SK-N-SH (cell line): ENCODE data around the gene ATF6. TPM values are rescaled to one million over a fixed set of nuclear protein-coding genes. Genes with fewer than 3 reads are reported as not detected.

ENCODE experiments used
- CTCF ChIA-PET: fragments of 300-600, 350-600 bp; formaldehyde crosslinking; extraction: SDS; loops from one replicate; lab custom pipeline; 2021; lab: Yijun Ruan, JAX
- POLR2A ChIA-PET: fragments of 350-600 bp; sonication (Branson Sonifier 250); formaldehyde crosslinking; extraction: SDS; loops from one replicate; lab custom pipeline; 2020; ENCODE audit warnings: antibody characterized with exemption, inconsistent platforms; lab: Yijun Ruan, JAX
- DNase-seq: peaks from one replicate; pipeline ENCODE4 v3.0.0; 2012
- H2AFZ ChIP-seq: fragments of 200-600 bp; sonication (generic); 2 replicates; pipeline ENCODE4 v1.8.1; 2016; ENCODE audit warnings: antibody characterized with exemption, mild to moderate bottlenecking, low read depth
- H3F3A ChIP-seq: fragments of 200-600 bp; sonication (generic); replicated peaks from 2 replicates; pipeline ENCODE3; 2016; ENCODE audit warnings: antibody characterized with exemption, mild to moderate bottlenecking; ENCODE audit not compliant: insufficient read depth
- H3K27ac ChIP-seq, 2 experiments: fragments of 200-500 bp in 1 of 2; fragments of 200-600 bp in 1 of 2; sonication (Bioruptor generic) in 1 of 2; sonication (generic), shearing (Covaris generic) in 1 of 2; 2 replicates each; pipeline versions ENCODE4 v1.5.1 to v1.6.1; 2014 to 2016; ENCODE audit warnings: low read depth in 2 of 2, inconsistent platforms in 1 of 2, low read length in 1 of 2, mild to moderate bottlenecking in 1 of 2, mixed read lengths in 1 of 2
- H3K27me3 ChIP-seq: fragments of 200-600 bp; sonication (generic), shearing (Covaris generic); 2 replicates; pipeline ENCODE4 v1.6.1; 2016; ENCODE audit warnings: mixed run types; ENCODE audit not compliant: insufficient read depth
- H3K36me3 ChIP-seq, 2 experiments: fragments of 200-500 bp in 1 of 2; fragments of 200-600 bp in 1 of 2; sonication (Bioruptor generic) in 1 of 2; sonication (generic) in 1 of 2; replicated peaks in 1 of 2; 2 replicates each; pipeline versions ENCODE3 to v1.5.1; 2014 to 2016; ENCODE audit warnings: low read length in 1 of 2, mild to moderate bottlenecking in 1 of 2; ENCODE audit not compliant: insufficient read depth in 2 of 2, control insufficient read depth in 1 of 2
- H3K4me1 ChIP-seq, 2 experiments: fragments of 200-500 bp in 1 of 2; fragments of 200-600 bp in 1 of 2; sonication (Bioruptor generic) in 1 of 2; sonication (generic), shearing (Covaris generic) in 1 of 2; 2 replicates each; pipeline versions ENCODE4 v1.5.1 to v1.6.1; 2014 to 2016; ENCODE audit warnings: low read depth in 1 of 2, low read length in 1 of 2, mixed run types in 1 of 2; ENCODE audit not compliant: insufficient read depth in 2 of 2, control insufficient read depth in 1 of 2
- H3K4me2 ChIP-seq: fragments of 200-600 bp; sonication (generic), shearing (Covaris generic); 2 replicates; pipeline ENCODE4 v1.6.1; 2017; ENCODE audit warnings: mixed run types
- H3K4me3 ChIP-seq, 2 experiments: fragments of 200-500 bp in 1 of 2; fragments of 200-600 bp in 1 of 2; sonication (Bioruptor generic) in 1 of 2; sonication (generic), shearing (Covaris generic) in 1 of 2; 2 replicates each; pipeline versions ENCODE4 v1.5.1 to v1.8.1; 2014 to 2016; ENCODE audit warnings: low read depth in 2 of 2, inconsistent platforms in 1 of 2, low read length in 1 of 2, mild to moderate bottlenecking in 1 of 2, mixed read lengths in 1 of 2, moderate library complexity in 1 of 2
- H3K79me2 ChIP-seq: fragments of 200-600 bp; sonication (generic); 2 replicates; pipeline ENCODE4 v1.8.1; 2017; ENCODE audit warnings: mild to moderate bottlenecking; ENCODE audit not compliant: insufficient read depth
- H3K9ac ChIP-seq: fragments of 200-600 bp; sonication (generic); 2 replicates; pipeline ENCODE4 v1.6.1; 2017; ENCODE audit warnings: mixed run types
- H3K9me2 ChIP-seq: fragments of 200-600 bp; sonication (generic); 2 replicates; pipeline ENCODE4 v1.6.1; 2017; ENCODE audit warnings: mixed run types
- H3K9me3 ChIP-seq: fragments of 200-600 bp; sonication (generic); 2 replicates; pipeline ENCODE4 v1.6.1; 2017; ENCODE audit warnings: mixed run types, mild to moderate bottlenecking, moderate library complexity
- H4K20me1 ChIP-seq: fragments of 200-600 bp; sonication (generic); 2 replicates; pipeline ENCODE4 v1.6.1; 2017; ENCODE audit warnings: mild to moderate bottlenecking, mixed run types; ENCODE audit not compliant: insufficient read depth
- CTCF ChIP-seq: fragments of 200-600 bp; sonication (generic); IDR thresholded peaks from 2 replicates; pipeline ENCODE4 v1.6.1; 2017; ENCODE audit warnings: antibody characterized with exemption, mild to moderate bottlenecking, moderate library complexity
- ELF1 ChIP-seq: IDR thresholded peaks from 2 replicates; pipeline ENCODE4 v1.4.0; 2012
- EP300 ChIP-seq, 2 experiments: IDR thresholded peaks; 2 replicates each; pipeline versions ENCODE4 v1.4.0 to v1.6.1; 2012; ENCODE audit warnings: borderline replicate concordance in 1 of 2, low read depth in 1 of 2, low read length in 1 of 2
- EZH2phosphoT487 ChIP-seq: fragments of 200-600 bp; sonication (generic); IDR thresholded peaks from 2 replicates; pipeline ENCODE4 v1.6.1; 2017; ENCODE audit warnings: low read depth, mixed run types, mild to moderate bottlenecking, antibody characterized with exemption, moderate library complexity, borderline replicate concordance
- FOSL2 ChIP-seq: IDR thresholded peaks from 2 replicates; pipeline ENCODE4 v1.4.0; 2012; ENCODE audit warnings: low read depth, mild to moderate bottlenecking, moderate library complexity, borderline replicate concordance
- FOXM1 ChIP-seq: IDR thresholded peaks from 2 replicates; pipeline ENCODE4 v1.4.0; 2012; ENCODE audit warnings: low read depth, mild to moderate bottlenecking
- JUND ChIP-seq: IDR thresholded peaks from 2 replicates; pipeline ENCODE4 v1.4.0; 2012
- MAX ChIP-seq: IDR thresholded peaks from 2 replicates; pipeline ENCODE4 v1.4.0; 2012; ENCODE audit warnings: low read depth
- MEF2A ChIP-seq: IDR thresholded peaks from 2 replicates; pipeline ENCODE4 v1.4.0; 2012; ENCODE audit warnings: low read depth, borderline replicate concordance
- NFIC ChIP-seq: IDR thresholded peaks from 2 replicates; pipeline ENCODE4 v1.4.0; 2012; ENCODE audit warnings: borderline replicate concordance
- POLR2AphosphoS5 ChIP-seq: IDR thresholded peaks from 2 replicates; pipeline ENCODE4 v1.6.1; 2012; ENCODE audit warnings: low read depth, low read length
- RCOR1 ChIP-seq: fragments of 150-350 bp; IDR thresholded peaks from 2 replicates; pipeline ENCODE4 v1.6.1; 2017; ENCODE audit warnings: antibody characterized with exemption, low read length
- RFX5 ChIP-seq: IDR thresholded peaks from 2 replicates; pipeline ENCODE4 v1.6.1; 2012; ENCODE audit warnings: mild to moderate bottlenecking, improper control_type of control experiment, low read length
- RXRA ChIP-seq: IDR thresholded peaks from 2 replicates; pipeline ENCODE4 v1.4.0; 2012; ENCODE audit warnings: low read depth, mild to moderate bottlenecking, borderline replicate concordance
- SIN3A ChIP-seq: IDR thresholded peaks from 2 replicates; pipeline ENCODE4 v1.6.1; 2012; ENCODE audit warnings: low read depth, mild to moderate bottlenecking, low read length, moderate library complexity, borderline replicate concordance
- SMC3 ChIP-seq: IDR thresholded peaks from 2 replicates; pipeline ENCODE4 v1.6.1; 2012; ENCODE audit warnings: low read depth, low read length, improper control_type of control experiment
- TAF1 ChIP-seq: IDR thresholded peaks from 2 replicates; pipeline ENCODE4 v1.6.1; 2012; ENCODE audit warnings: low read depth, mild to moderate bottlenecking, low read length, moderate library complexity, borderline replicate concordance
- USF2 ChIP-seq: fragments of 150-350 bp; IDR thresholded peaks from 2 replicates; pipeline ENCODE4 v1.6.1; 2017; ENCODE audit warnings: antibody characterized with exemption, low read length, low read depth, borderline replicate concordance
- WGBS: methylation state at CpG from one replicate; pipeline ENCODE4 v1.1.6; 2017; ENCODE audit warnings: low lambda C conversion rate; 5-methylcytosine and 5-hydroxymethylcytosine counted together
- polyA plus RNA-seq, 3 experiments: library from polyadenylated mRNA; depleted of rRNA; stranded (reverse); fragments of >200 nt; gene quantifications; 2 replicates each; pipeline ENCODE4 v1.2.3, GENCODE V29; 2012
- TF ChIP-seq, protein P1 (sequence below): IDR thresholded peaks from 2 replicates; pipeline ENCODE4 v1.4.0; 2012; ENCODE audit warnings: low read depth, borderline replicate concordance
- TF ChIP-seq, protein P2 (sequence below): IDR thresholded peaks from 2 replicates; pipeline ENCODE4 v1.6.1; 2012; ENCODE audit warnings: mild to moderate bottlenecking, low read depth, low read length, moderate library complexity

The ATF6 gene
- polyA plus RNA-seq, 1 of the 3 experiments (the other 2 are of a cell fraction): 8.8 TPM

- Histone ChIP-seq H3K9me2 (no peaks in the 10 kb centered on the region), H3F3A (peaks cover 8% of the 10 kb centered on the region), H2AFZ (no peak overlapping the region), H3K79me2 (peaks cover 72% of the 10 kb centered on the region), H3K36me3 (no peaks in the 10 kb centered on the region), H3K4me2 (no peak overlapping the region), H3K9me3 (no peaks in the 10 kb centered on the region), H3K27me3 (no peaks in the 10 kb centered on the region), H3K27ac (no peak overlapping the region), H3K4me1 (no peaks in the 10 kb centered on the region), H3K9ac (no peak overlapping the region), H4K20me1 (no peaks in the 10 kb centered on the region), H3K4me3 (no peak overlapping the region)
- POLR2A ChIA-PET: no interaction called here
- WGBS: 78% methylated on average over 4 of the region's 4 CpGs
- TF ChIP-seq RFX5 (no peak), NFIC (no peak), SIN3A (no peak), ELF1 (no peak), RCOR1 (no peak)
- TF ChIP-seq, protein P1, sequence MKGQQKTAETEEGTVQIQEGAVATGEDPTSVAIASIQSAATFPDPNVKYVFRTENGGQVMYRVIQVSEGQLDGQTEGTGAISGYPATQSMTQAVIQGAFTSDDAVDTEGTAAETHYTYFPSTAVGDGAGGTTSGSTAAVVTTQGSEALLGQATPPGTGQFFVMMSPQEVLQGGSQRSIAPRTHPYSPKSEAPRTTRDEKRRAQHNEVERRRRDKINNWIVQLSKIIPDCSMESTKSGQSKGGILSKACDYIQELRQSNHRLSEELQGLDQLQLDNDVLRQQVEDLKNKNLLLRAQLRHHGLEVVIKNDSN: no peak
- DNase-seq: no peak
- CTCF ChIA-PET: no interaction called here
Observed at GRCh38 chr1:161773791-161774190, 7.7 kb downstream of the ATF6 start.

GRCh38 chr1:161777261-161777660, 11.1 kb downstream of the ATF6 start:
- Histone ChIP-seq H3K9me2 (no peaks in the 10 kb centered on the region), H3K27me3 (no peaks in the 10 kb centered on the region), H3K79me2 (peaks cover 48% of the 10 kb centered on the region; the same call in 1 of the 2 replicates), H3K27ac (no peak overlapping the region), H4K20me1 (no peaks in the 10 kb centered on the region), H3F3A (peaks cover 17% of the 10 kb centered on the region), H3K4me3 (no peak overlapping the region), H3K9ac (no peak overlapping the region), H3K36me3 (peaks cover 6 to 8% of the 10 kb centered on the region in 2 experiments), H3K9me3 (no peaks in the 10 kb centered on the region), H3K4me2 (no peak overlapping the region), H3K4me1 (peaks cover 0 to 8% of the 10 kb centered on the region in 2 experiments; a peak in 3 of 4 replicates), H2AFZ (no peak overlapping the region)
- CTCF ChIA-PET: interaction anchor here (1.2 kb wide), 1 partner anchor 15 kb away, joined by 5 read pairs; no protein-coding TSS in a partner anchor
- 96% methylated on average over 2 of the region's 2 CpGs for WGBS
- no peak for DNase-seq
- no peak for TF ChIP-seq POLR2AphosphoS5
- TF ChIP-seq FOXM1: no peak
- TF ChIP-seq MAX: no peak
- TF ChIP-seq, protein P2, sequence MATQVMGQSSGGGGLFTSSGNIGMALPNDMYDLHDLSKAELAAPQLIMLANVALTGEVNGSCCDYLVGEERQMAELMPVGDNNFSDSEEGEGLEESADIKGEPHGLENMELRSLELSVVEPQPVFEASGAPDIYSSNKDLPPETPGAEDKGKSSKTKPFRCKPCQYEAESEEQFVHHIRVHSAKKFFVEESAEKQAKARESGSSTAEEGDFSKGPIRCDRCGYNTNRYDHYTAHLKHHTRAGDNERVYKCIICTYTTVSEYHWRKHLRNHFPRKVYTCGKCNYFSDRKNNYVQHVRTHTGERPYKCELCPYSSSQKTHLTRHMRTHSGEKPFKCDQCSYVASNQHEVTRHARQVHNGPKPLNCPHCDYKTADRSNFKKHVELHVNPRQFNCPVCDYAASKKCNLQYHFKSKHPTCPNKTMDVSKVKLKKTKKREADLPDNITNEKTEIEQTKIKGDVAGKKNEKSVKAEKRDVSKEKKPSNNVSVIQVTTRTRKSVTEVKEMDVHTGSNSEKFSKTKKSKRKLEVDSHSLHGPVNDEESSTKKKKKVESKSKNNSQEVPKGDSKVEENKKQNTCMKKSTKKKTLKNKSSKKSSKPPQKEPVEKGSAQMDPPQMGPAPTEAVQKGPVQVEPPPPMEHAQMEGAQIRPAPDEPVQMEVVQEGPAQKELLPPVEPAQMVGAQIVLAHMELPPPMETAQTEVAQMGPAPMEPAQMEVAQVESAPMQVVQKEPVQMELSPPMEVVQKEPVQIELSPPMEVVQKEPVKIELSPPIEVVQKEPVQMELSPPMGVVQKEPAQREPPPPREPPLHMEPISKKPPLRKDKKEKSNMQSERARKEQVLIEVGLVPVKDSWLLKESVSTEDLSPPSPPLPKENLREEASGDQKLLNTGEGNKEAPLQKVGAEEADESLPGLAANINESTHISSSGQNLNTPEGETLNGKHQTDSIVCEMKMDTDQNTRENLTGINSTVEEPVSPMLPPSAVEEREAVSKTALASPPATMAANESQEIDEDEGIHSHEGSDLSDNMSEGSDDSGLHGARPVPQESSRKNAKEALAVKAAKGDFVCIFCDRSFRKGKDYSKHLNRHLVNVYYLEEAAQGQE: no peak
- no peak for TF ChIP-seq EP300 (IDR thresholded peaks at IDR 0.05; ENCODE audit: borderline replicate concordance in 1 of 2, low read depth in 1 of 2, low read length in 1 of 2)
- TF ChIP-seq USF2: no peak
- no peak for TF ChIP-seq FOSL2
- TF ChIP-seq RFX5: no peak
- TF ChIP-seq RXRA: no peak
- no peak for TF ChIP-seq NFIC
- no peak for TF ChIP-seq MEF2A
- no peak for TF ChIP-seq EZH2phosphoT487
- TF ChIP-seq TAF1: no peak
- no peak for TF ChIP-seq SMC3
- TF ChIP-seq SIN3A: no peak
- TF ChIP-seq CTCF: no peak
- TF ChIP-seq JUND: no peak
- POLR2A ChIA-PET: no interaction called here
